Left lung (tissue), 10 donors: ENCODE data around the gene TLDC2. TPM values are rescaled to one million over a fixed set of nuclear protein-coding genes. Genes with fewer than 3 reads are reported as not detected.

ENCODE experiments used
- ATAC-seq: fragments of 200-7000 bp; cut with Tn5 transposase; one replicate; pipeline ENCODE4 v1.9.1; 2020; ENCODE audit warnings: moderate library complexity
- DNase-seq, 4 donors: peaks; one replicate each; pipeline ENCODE4 v3.0.0-alpha.2; 2013 to 2020
- H3K27ac ChIP-seq, 2 donors: fragments of 200-600 bp; sonication (generic) in 1 of 2; one replicate each; pipeline versions ENCODE4 v1.5.0 to v1.8.0; 2020 to 2021
- H3K27me3 ChIP-seq, 2 donors: fragments of 200-600 bp; sonication (generic) in 1 of 2; one replicate each; pipeline versions ENCODE4 v1.5.0 to v1.8.0; 2020 to 2021
- H3K36me3 ChIP-seq, 2 donors: fragments of 200-600 bp; sonication (generic) in 1 of 2; one replicate each; pipeline versions ENCODE4 v1.5.0 to v1.8.0; 2020 to 2021
- H3K4me1 ChIP-seq, 2 donors: fragments of 200-600 bp; one replicate each; pipeline ENCODE4 v1.8.0; 2021
- H3K4me3 ChIP-seq, 2 donors: fragments of 200-600 bp; sonication (generic) in 1 of 2; one replicate each; pipeline versions ENCODE4 v1.5.0 to v1.8.0; 2020 to 2021; ENCODE audit warnings: mild to moderate bottlenecking in 1 of 2
- H3K9me3 ChIP-seq, 2 donors: fragments of 200-600 bp; sonication (generic) in 1 of 2; one replicate each; pipeline versions ENCODE4 v1.5.0 to v1.8.0; 2020 to 2021
- intact Hi-C, 2 donors: fragments of 100-400 bp; cut with DNase I; formaldehyde crosslinking; loops; one replicate each; pipeline versions ENCODE4 v1.11.2 to v1.14.2; 2022
- polyA plus RNA-seq, 6 donors: library from polyadenylated mRNA; unstranded; fragments of 120-200 nt; gene quantifications; one replicate each; pipeline ENCODE4 v1.2.1, GENCODE V29; 2013; ENCODE audit not compliant: insufficient read length in 6 of 6
- total RNA-seq, 2 donors: library from RNA; stranded (reverse); fragmentation: NEBNext Ultra II Directional; extraction: Animal tissue kit (Norgen Biotek cat#: 25700); gene quantifications; one replicate each; pipeline ENCODE4 v1.2.1, GENCODE V29; 2021
- TF ChIP-seq, protein P1 (sequence below), 2 donors: fragments of 200-600 bp; sonication (generic) in 1 of 2; IDR thresholded peaks; one replicate each; pipeline versions ENCODE4 v1.5.0 to v1.8.0; 2021; ENCODE audit warnings: antibody characterized with exemption in 2 of 2
- donor health status: DM: no; HTN: yes; CAD: no.
- donor health status: DM: no; HTN: no; CAD: no.

TLDC2 gene
- total and polyA plus RNA-seq, 8 donors, result 0.29 to 2.5 (median 1.6) TPM

DNA sequence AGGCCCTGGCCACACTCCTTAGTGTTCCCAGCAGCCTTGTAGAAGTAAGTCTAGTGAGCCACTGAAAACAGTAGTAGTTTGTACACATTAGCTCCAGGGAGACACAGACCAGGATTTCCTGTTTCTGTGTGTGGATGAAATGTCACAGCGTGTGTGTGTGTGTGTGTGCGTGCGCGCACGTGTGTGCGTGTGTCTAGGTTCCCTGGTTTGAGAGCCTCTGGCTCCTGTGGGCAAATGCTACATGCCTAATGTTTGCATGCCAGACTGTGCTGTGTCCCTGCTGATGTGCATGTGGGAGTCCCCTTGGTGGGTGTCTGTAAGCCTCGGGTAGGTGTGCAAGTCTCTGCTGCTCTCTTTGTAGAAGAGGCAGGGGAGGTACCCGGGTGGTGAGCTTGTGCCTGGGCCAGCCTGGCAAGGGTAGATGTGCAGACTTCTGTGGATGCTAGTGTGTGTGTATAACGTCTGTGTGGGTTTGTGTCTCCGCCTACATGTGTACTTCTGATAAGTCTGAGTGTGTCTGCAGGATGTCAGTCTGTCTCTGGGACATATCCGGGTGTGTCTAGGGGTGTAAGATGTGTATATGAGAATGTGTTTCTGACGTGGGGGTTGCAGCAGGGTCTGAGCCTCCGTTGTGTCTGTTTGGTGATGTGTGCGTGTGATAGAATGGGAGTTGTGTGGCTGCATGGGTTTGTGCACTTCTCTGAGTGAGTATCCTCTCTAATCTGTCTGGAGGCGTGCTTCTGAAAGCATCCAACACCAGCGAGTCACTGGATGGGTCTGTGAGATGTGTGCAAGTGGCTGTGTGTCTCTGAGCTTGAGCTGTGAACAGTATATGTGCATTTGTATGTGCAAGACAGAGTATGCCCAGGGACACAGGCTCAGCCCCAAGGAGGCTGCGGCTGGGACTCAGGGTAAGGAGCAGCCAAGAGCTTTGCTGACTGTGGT, 19.0 kb upstream of the TLDC2 start:
- peak in 1 of 4 donors; percentile 66 for DNase-seq
- TF ChIP-seq, protein P1, sequence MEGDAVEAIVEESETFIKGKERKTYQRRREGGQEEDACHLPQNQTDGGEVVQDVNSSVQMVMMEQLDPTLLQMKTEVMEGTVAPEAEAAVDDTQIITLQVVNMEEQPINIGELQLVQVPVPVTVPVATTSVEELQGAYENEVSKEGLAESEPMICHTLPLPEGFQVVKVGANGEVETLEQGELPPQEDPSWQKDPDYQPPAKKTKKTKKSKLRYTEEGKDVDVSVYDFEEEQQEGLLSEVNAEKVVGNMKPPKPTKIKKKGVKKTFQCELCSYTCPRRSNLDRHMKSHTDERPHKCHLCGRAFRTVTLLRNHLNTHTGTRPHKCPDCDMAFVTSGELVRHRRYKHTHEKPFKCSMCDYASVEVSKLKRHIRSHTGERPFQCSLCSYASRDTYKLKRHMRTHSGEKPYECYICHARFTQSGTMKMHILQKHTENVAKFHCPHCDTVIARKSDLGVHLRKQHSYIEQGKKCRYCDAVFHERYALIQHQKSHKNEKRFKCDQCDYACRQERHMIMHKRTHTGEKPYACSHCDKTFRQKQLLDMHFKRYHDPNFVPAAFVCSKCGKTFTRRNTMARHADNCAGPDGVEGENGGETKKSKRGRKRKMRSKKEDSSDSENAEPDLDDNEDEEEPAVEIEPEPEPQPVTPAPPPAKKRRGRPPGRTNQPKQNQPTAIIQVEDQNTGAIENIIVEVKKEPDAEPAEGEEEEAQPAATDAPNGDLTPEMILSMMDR (IDR thresholded peaks at IDR 0.05), result no peak
- Histone ChIP-seq H3K4me3 (no peak overlapping the region), H3K27me3 (peaks cover 0 to 4% of the 10 kb centered on the region in 2 donors), H3K9me3 (no peaks in the 10 kb centered on the region), H3K36me3 (no peaks in the 10 kb centered on the region), H3K4me1 (peaks cover 35 to 81% of the 10 kb centered on the region in 2 donors), H3K27ac (peak overlapping the region in 1 of 2 donors; percentile 55)
- intact Hi-C loops, result no loop called here
- peak; percentile 26 for ATAC-seq

DNA sequence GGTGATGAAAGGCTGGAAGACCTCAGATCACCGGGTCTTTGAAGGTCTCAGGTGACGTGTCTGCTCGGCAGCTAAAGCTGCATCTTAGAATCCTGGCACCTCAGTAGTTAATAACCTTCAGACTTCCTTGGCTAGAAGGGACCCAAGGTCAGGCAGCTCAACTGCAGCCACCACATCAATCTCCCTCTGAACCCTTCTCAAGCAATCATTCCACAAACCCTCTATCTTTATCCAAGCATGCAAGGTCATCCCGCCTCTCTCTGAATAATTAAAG, 16.7 kb upstream of the TLDC2 start:
- Histone ChIP-seq H3K4me1 (peaks cover 34 to 84% of the 10 kb centered on the region in 2 donors), H3K27me3 (peaks cover 0 to 23% of the 10 kb centered on the region in 2 donors), H3K36me3 (no peaks in the 10 kb centered on the region), H3K27ac (peak overlapping the region in 1 of 2 donors; percentile 29), H3K4me3 (no peak overlapping the region), H3K9me3 (no peaks in the 10 kb centered on the region)
- intact Hi-C loops, result no loop called here
- TF ChIP-seq, protein P1 (IDR thresholded peaks at IDR 0.05), result no peak
- DNase-seq, result no peak
- ATAC-seq, result no peak

DNA sequence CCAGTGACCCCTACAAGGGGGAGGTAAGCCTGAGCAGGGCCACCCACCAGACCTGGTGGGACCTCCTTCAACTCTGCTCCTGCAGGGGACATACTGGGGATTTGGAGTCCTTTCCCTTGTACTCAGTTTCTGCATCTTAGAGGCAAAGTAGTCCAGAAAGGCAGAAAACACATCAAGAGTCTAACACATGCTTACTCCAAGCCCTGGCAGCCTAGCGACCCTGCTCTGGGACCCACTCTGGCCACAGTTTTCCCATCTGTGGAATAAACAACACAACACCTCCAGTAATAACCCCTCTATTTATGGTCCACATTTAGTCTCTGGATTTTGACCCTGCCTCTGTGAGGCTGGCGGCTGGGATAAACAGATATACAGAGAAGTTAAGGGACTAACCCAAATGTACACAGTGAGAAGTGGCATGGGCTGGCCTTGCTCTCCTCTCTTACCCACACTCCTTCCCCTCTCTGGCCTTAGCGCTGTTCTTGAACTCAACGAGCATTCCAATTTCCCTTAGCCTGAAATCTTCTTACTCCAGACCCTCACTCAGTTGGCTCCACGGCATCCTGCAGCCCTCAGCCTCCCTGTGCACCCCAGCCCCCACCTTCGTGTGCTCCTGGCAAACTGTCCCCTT, 16.1 kb upstream of the TLDC2 start:
- H3K27ac ChIP-seq, result peak overlapping the region in 1 of 2 donors; percentile 29
- no peaks in the 10 kb centered on the region for H3K36me3 ChIP-seq
- TF ChIP-seq, protein P1 (IDR thresholded peaks at IDR 0.05), result no peak
- H3K4me1 ChIP-seq, result peaks cover 36 to 84% of the 10 kb centered on the region in 2 donors
- no peak overlapping the region for H3K4me3 ChIP-seq
- peaks cover 0 to 29% of the 10 kb centered on the region in 2 donors for H3K27me3 ChIP-seq
- ATAC-seq (no peak), DNase-seq (no peak)
- intact Hi-C loops, result no loop called here
- H3K9me3 ChIP-seq, result no peaks in the 10 kb centered on the region

DNA sequence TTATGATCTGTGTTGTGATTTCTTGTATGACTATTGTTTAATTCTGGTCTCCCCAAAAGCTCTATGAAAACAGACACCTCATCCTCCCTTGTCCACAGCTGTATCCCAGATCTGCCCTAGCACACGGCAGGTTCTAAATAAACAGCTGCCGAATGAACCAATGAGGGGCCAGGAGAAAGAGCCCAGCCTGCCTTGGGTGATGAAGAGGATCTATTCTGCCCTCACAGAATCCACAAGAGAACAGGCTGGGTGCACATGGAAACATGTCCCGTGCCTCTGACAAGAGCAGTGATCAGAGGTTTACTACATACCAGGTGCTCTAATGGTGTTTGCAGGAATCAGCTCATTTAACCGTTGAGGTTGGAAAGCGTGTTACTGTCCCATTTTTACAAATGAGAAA, 15.6 kb upstream of the TLDC2 start:
- H3K4me1 ChIP-seq, result peaks cover 36 to 81% of the 10 kb centered on the region in 2 donors
- H3K36me3 ChIP-seq, result no peaks in the 10 kb centered on the region
- TF ChIP-seq, protein P1 (IDR thresholded peaks at IDR 0.05), result no peak
- intact Hi-C loops, result no loop called here
- H3K27me3 ChIP-seq, result peaks cover 0 to 34% of the 10 kb centered on the region in 2 donors
- no peak for ATAC-seq
- H3K27ac ChIP-seq, result no peak overlapping the region
- H3K9me3 ChIP-seq, result no peaks in the 10 kb centered on the region
- DNase-seq, result no peak
- H3K4me3 ChIP-seq, result no peak overlapping the region
